Muscle of back (tissue), 11 donors: ENCODE results near the gene PGA4. TPM values are rescaled to one million over a fixed set of nuclear protein-coding genes. Genes with fewer than 3 reads are reported as not detected.
"Not testable (repeated sequence)": the region's sequence is repeated elsewhere in the genome, so short reads cannot be mapped to it uniquely, and the experiment has no call there.

Source experiments
- DNase-seq, 3 donors: peaks; one replicate each; pipeline versions ENCODE4 v3.0.0 to v3.0.0-alpha.2; 2013
- polyA plus RNA-seq, 10 donors: library from polyadenylated mRNA; unstranded; fragments of 120-200 nt; gene quantifications; one replicate each; pipeline ENCODE4 v1.2.1, GENCODE V29; 2013; ENCODE audit not compliant: insufficient read length in 10 of 10

Gene PGA4
- polyA plus RNA-seq, 10 donors = 0.32 to 3.3 (median 1.1) TPM

DNA sequence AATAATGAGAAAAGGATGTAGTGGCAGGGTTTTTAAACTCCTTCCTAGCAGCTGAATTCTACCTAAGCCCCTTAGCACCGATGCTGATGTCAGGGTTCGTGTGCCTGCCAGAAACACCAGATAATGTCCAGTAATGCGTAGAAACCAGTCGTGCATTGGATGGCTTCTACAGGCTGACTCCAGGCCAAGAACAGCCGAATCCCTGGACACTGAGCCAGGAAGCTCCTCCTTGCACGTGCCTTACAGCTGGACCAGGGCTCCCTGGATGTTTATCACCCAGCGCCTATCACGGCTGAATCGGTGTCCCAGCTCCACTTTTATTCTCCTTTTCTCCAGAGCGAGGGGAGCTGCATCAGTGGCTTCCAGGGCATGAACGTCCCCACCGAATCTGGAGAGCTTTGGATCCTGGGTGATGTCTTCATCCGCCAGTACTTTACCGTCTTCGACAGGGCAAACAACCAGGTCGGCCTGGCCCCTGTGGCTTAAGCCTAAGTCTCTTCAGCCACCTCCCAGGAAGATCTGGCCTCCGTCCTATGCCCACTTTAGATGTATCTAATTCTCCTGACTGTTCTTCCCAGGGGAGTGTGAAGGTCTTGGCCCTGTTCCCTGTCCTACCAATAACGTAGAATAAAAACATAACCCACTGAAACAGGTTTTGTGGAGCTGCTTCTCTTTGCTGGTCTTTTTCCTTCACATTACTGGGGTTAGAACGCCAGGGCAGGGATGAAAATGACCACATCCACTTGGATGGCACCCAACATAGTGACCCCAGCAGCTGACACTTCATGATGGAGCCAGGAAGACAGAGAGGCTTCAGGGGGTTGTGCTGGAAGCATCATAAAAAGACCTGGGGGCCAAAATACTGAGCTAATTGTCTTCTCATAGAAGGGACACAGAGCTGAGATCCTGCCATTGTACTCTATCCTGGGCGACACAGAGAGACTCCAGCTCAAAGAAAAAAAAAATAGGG is 28.9 kb downstream of the PGA4 start:
- DNase-seq = peak; percentile 48 to 93 (median 72)

DNA sequence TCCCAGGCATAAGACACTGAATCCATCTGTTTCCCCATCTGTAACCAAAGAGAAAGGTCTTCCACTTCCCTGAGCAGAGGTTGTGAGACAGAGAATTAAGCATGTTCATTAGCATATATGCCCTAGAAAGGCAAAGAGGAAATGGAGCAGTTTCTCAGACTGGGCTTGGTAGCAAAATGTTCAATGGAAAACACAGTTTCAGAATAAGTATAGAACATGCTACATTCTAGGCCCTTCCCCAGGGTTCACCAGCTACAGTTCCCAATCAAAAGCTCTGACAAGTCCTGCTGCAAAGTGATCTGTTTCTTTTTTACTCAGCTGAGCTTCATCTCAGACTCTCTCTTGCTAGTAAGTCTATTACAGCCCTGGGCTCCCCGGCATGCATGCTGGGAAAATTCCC is 30.2 kb downstream of the PGA4 start:
- not testable (repeated sequence) for DNase-seq

- DNase-seq = peak; percentile 20 to 62 (median 35)
Observed at GRCh38 chr11:61254403-61255025, 32.4 kb downstream of the PGA4 start.

- DNase-seq = no peak
Observed at GRCh38 chr11:61256710-61257482, 34.7 kb downstream of the PGA4 start.

GRCh38 chr11:61258546-61258945 is 36.4 kb downstream of the PGA4 start:
- no peak for DNase-seq

- DNase-seq = no peak
Observed at GRCh38 chr11:61259363-61259762, 37.2 kb downstream of the PGA4 start.

- no peak for DNase-seq
Observed at GRCh38 chr11:61264371-61264770, 42.2 kb downstream of the PGA4 start.

DNA sequence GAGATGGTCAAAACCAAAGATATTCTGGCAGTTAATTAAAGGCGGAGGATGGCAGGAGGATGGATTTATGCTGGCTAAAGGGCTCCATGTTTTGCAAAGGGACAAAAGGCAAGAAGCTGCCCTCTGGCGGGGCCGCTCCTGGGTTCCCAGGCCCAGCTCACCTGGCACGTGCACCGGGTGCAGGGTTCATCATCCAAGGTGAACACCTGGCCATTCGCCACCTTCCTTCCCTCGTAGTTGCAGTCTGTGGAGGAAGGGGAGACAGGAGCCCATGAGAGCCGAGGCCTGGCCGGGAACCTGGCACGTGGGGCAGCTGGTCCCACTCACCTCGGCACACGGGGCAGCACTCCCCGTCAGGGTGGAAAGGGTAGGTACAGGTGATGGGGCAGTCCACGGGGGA is 42.6 kb downstream of the PGA4 start:
- DNase-seq = no peak

DNA sequence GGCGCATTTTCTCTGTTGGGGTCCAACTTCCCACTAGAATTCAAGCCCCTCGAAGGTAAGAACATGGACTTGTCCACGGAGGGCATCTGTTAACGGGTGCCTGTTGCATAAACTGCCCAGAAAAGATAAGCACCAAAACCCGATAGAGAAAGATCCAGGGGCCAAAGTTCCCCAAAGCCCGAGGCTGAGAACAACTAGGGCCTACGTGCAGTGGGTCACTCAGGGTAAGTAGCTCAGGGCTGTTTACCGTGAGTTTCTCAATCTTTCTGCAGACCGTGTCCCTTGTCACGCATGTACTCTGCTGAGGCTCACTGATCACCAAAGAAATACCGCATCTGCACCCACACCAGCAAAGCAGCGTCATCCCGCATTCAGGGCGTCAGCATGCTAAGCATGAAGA is 43.2 kb downstream of the PGA4 start:
- DNase-seq = no peak

GRCh38 chr11:61266602-61267001 is 44.5 kb downstream of the PGA4 start:
- DNase-seq = no peak

- DNase-seq = no peak
Observed at GRCh38 chr11:61267437-61267841, 45.3 kb downstream of the PGA4 start.

DNA sequence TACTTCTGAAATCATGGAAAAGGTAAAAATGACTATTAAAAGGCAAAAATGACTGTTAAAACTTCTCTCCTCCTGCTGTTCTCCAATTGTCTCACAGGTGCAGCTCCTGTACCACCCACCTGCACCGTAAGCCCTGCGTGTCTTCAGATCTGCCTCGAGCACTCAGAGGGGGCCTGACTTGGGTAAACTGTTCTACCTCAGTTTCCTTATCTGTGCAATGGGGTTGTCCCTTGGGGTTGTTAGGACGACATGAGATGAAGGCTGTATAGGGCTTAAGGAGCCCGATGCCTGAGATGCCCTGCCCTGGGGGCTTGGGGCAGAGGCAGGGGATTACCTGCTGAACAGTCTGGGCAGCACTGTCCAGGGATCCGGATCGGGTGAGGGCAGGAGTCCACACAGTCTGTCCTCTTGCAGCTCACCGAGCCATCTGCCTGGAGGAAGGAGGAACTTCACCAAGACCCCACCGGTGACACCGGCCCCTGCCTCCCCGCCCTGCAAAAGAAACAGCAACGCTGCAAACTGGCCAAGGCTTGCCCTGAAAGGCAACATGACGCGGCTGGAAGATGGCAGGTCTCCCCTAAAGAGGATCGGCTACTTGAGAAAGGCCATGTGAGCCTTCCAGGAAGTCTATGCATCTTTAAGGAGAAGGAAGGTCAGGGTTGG is 46.6 kb downstream of the PGA4 start:
- no peak for DNase-seq

- no peak for DNase-seq
Observed at GRCh38 chr11:61270354-61271076, 48.4 kb downstream of the PGA4 start.

- no peak for DNase-seq
Observed at GRCh38 chr11:61272731-61273130, 50.6 kb downstream of the PGA4 start.

DNA sequence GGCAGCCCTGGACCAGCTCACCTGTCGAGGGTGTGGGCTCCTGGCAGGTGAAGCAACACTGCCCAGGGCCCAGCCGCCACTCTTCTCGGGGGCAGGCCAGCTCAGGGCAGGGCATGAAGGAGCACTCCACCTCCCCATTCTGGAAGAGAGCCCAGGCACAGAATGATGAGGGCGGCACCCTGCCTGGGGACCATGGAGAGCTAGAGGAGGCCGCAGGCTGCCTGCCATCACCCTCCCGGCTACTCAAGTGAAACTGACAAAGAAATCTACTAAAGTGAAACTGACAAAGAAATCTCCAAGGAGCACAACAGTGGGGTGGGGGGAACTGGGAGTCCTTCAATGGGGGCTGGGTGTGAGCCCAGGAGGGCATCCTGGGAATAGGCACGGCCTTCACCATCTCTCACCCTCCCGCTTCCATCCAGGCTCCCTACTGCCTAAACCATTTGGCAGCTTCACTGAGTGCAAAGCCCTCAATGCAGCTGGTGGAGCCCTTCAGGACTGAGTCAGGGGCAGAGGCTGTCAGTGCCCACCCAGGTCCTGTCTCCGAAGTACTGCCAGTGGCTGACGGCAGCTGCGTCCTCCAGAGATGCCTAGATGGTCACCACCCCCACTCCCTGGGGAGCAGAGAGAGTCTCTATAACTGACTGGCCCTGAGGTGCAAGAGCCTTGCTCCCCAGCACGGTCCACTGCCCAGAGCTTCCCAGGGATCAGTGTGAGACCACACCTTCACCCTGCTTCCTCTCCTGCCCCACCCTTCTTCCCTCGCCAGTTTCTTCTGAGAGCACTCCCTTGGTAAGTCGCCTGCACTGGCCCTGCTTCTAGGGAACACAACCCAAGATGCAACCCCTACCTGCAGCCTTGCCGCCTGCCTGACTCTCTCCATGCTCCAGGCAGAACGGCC is 51.3 kb downstream of the PGA4 start:
- no peak for DNase-seq

GRCh38 chr11:61274084-61274483 is 51.9 kb downstream of the PGA4 start:
- no peak for DNase-seq

DNA sequence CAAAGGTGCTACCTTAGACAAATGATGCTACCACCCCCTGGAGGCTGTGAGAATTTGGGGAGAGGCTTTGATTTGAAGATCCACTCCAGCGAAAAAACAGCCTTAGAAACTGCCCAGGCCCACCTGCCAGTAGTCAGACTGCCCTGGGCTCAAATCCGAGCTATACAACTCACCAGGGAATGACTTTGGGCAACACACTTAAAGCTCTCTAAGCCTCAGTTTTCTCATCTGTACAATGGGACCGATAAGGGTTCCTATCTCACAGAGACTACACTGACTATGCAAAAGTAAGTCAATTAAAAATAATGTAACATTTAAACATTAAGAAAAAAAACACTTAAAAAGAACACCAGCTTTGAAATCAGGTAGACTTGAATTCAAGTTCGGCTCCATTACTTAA is 53.0 kb downstream of the PGA4 start:
- no peak for DNase-seq

GRCh38 chr11:61277186-61278000 is 55.2 kb downstream of the PGA4 start:
- no peak for DNase-seq

DNA sequence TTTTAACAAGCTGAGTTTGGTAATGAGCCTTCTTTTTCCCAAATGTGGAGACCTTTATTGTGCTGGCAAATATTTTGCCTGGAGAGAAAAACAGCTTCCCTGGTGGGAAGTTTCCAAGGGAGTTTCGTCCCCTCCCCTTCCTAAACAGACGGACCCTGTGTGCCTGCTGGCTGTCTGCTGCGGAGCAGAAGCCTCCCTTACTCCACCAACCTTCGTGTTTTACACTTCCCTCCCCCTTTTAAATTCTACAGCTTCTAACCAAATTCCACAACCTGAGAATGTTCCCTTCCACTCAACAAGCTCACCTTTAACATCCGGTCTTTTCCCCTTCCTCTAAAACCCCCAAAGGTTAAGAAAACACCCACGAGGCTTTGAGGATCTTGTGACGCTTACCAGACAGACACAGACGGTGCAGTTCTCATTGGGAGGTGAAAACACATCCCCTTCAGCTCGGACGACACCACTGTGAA is 55.9 kb downstream of the PGA4 start:
- no peak for DNase-seq
